ENCODE data around the gene SCYL3.

DNA sequence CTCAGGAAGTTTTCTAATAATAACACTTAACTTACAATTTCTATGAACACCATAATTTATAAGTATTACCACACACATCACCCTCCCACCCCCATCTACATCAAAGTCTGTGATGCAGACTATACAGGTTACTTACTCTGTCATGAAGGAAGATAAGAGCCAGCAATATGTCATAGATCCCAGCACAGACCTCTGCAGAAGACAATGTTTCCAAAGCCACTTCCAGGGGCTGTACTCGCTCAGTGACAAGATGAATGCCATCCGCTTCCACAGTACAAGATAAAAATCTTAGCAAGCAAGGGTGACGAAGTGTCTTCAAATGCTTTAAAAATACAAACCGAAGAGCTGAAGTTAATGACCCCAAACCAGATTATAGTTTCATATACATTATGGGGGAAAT is 15.2 kb downstream of the SCYL3 start:
- TF ChIP-seq CTBP1 (IDR thresholded peaks at IDR 0.05; ENCODE audit: borderline replicate concordance) (no peak), SP1 (IDR thresholded peaks at IDR 0.05) (no peak), ZNF384 (IDR thresholded peaks at IDR 0.05) (no peak), SUZ12 (IDR thresholded peaks at IDR 0.05) (no peak), FOXK2 (IDR thresholded peaks at IDR 0.05) (no peak), NFRKB (IDR thresholded peaks at IDR 0.05) (no peak), L3MBTL2 (conservative IDR thresholded peaks at IDR 0.05) (no peak), BHLHE40 (IDR thresholded peaks at IDR 0.05; ENCODE audit: borderline replicate concordance) (no peak), ELF4 (IDR thresholded peaks at IDR 0.05) (no peak), HDGF (IDR thresholded peaks at IDR 0.05; ENCODE audit: borderline replicate concordance) (no peak), FOXM1 (IDR thresholded peaks at IDR 0.05; ENCODE audit: borderline replicate concordance) (no peak), FOXA1 (IDR thresholded peaks at IDR 0.05) (no peak), TARDBP (IDR thresholded peaks at IDR 0.05) (no peak)
